Skin of body (tissue), 2 donors: Measurements from ENCODE around the gene MUC4. TPM values are rescaled to one million over a fixed set of nuclear protein-coding genes. Genes with fewer than 3 reads are reported as not detected.
"Not testable (repeated sequence)": the region's sequence is repeated elsewhere in the genome, so short reads cannot be mapped to it uniquely, and the experiment has no call there.

Experiments used
- DNase-seq: peaks from one replicate; lab custom pipeline; 2025; lab: John Stamatoyannopoulos, UW
- total RNA-seq: library from RNA; depleted of rRNA; stranded (reverse); fragments of >200 nt; gene quantifications from one replicate; pipeline ENCODE4 v1.2.3, GENCODE V29; 2014

The MUC4 gene
- total RNA-seq, 1 donor from 2014 or later, result 0.30 TPM

DNA sequence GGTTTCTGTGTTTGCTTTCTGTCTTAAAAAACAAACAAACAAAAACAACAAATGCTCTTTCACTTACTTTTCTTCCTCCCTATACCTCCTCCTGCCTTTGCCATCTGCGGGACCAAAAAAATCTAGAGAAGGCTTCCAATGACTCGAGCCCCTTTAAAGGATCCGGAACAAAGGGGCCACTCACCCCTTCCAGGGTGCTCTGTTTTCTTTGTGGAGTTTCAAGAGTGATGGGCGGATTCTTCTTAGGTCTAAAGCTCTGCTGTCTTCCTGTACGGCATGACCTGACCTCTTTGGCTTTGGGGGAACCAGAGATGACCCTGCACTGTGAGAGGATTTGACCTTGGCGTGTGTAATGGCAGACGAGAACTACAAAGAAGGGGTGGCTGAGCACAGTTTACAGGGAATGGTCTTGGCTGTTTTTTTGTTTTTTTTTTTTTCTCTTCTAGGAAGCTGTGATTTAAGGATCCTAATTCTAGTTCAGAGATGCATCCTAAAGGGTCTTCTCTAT lies 93.2 kb downstream of the MUC4 start:
- DNase-seq, result no peak

DNA sequence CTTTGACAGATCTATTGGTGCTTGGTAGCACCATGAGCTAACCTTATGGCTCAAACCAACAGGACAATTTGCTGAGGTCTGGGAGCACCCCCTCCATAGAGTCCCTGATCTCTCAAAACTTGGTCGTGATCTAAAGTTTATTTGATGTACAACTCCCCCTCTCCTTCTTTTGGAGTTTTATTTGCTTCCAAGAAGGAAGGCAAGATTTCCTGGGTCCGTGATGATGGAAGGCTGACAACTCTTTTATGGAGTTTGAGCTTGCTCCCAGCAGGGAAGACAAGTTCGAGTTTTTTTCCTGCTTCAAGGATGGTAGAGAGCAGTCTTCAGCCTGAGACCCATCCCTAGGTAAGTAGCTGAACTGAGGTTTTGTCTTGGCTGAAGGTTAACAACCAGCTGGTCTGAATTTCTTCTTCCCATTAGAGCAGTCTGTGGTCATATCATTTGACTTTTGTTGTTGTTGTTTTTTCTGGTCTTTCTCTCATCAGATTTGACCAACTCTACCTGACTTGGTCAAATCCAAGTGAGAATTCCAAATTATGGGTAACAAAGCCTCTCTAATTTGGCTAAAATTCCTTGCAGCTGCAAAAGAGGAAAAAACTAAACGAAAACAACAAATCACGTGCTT lies 93.8 kb downstream of the MUC4 start:
- DNase-seq, result no peak

DNA sequence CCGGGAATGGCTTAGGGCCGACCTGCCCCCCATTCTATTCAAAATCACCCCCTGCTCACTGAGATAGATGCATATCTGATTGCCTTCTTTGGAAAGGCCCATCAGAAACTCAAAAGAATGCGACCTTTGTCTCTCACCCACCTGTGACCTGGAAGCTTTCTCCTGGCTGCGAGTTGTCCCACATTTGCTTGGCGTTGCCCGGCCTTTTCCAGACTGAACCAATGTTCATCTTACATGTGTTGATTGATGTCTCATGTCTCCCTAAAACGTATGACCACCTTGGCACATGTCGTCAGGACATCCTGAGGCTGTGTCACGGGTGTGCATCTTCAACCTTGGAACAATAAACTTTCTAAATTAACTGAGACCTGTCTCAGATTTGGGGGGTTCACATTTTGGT lies 94.3 kb downstream of the MUC4 start:
- DNase-seq, result no peak

DNA sequence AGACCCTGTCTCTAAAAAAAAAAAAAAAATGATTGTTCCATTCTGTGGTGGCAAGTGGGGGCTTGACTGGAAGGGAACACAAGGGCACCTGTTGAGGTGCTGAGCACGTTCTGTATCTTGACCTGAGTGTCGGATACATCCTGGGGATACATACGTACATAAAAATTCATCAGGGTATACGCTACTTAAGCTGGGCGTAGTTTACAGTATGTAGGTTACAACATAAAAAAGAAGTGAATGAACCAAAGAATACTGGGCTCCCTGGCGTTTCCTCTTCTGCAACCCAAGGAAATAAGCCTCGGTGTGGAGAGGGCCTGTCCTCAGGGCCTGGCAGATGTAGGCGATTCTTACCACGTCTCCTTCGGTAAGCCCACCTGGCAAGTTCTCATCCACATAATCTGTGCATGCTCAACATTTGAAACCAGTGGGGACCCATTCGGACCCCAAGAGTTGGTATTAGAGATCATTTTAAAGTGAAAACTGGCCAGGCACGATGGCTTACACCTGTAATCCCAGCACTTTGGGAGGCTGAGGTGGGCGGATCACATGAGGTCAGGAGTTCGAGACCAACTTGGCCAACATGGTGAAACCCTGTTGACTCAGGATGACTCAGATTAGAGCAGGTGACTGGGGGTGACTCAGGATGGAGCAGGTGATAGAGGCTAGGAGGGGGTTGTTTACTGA lies 96.0 kb downstream of the MUC4 start:
- no peak for DNase-seq

DNA sequence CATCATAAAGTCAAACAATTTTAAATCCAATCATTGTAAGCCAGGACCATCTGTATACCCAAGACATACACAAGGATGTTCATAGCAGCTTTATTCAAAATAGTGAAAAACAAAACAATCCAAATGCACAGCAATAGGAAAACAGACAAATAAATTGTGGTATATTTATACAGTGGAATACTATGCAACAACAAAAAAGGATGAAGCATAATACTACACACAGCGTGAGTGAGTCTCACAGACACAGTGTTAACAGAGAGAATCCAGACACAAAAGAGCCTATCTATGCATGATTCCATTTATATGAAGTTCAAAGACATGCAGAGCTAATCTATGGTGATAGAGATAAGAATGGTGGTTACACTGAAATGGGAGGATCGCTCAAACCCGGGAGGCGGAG lies 96.6 kb downstream of the MUC4 start:
- DNase-seq, result no peak

DNA sequence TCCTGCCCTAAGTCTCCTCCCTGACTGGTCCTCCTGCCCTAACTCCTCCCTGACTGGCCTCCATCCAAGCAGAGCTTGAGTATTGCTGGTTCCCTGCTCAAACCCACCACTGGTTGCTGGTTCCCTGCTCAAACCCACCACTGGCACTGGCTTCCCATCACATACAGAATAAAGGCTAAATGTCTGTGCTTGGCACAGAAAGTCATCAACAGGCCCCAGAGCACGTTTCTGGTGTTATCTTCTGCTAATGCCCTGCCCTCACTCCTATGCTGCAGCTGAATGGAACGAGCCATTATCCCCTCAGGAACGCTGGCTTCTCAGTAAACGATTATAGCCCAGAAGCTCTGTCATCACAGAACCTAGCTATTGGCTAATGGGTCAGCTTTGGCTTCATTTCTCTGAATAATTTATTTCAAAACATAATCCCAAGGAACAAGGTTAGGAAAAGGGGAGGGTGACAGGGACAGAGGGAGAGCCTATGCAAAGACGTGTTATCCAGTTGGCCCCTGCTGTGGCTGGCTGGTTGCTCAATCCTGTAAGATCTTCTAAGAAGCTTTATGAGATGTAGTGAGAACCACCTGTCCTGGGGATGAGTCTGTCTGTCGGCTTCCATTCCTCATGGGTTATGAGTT lies 97.2 kb downstream of the MUC4 start:
- DNase-seq, result no peak

DNA sequence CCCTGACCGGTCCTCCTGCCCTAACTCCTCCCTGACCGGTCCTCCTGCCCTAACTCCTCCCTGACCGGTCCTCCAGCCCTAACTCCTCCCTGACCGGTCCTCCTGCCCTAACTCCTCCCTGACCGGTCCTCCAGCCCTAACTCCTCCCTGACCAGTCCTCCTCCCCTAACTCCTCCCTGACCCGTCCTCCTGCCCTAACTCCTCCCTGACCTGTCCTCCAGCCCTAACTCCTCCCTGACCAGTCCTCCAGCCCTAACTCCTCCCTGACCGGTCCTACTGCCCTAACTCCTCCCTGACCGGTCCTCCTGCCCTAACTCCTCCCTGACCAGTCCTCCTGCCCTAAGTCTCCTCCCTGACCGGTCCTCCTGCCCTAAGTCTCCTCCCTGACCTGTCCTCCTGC lies 98.6 kb downstream of the MUC4 start:
- not testable (repeated sequence) for DNase-seq

DNA sequence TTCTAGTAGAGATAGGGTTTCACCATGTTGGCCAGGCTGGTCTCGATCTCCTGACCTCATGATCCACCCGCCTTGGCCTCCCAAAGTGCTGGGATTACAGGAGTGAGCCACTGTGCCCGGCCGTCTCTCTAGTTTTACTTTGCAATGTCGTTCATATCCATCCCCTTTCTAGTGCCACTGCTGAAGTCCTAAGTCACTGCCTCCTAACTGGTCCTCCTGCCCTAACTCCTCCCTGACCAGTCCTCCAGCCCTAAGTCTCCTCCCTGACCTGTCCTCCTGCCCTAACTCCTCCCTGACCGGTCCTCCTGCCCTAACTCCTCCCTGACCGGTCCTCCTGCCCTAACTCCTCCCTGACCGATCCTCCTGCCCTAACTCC lies 99.2 kb downstream of the MUC4 start:
- DNase-seq, result not testable (repeated sequence)

DNA sequence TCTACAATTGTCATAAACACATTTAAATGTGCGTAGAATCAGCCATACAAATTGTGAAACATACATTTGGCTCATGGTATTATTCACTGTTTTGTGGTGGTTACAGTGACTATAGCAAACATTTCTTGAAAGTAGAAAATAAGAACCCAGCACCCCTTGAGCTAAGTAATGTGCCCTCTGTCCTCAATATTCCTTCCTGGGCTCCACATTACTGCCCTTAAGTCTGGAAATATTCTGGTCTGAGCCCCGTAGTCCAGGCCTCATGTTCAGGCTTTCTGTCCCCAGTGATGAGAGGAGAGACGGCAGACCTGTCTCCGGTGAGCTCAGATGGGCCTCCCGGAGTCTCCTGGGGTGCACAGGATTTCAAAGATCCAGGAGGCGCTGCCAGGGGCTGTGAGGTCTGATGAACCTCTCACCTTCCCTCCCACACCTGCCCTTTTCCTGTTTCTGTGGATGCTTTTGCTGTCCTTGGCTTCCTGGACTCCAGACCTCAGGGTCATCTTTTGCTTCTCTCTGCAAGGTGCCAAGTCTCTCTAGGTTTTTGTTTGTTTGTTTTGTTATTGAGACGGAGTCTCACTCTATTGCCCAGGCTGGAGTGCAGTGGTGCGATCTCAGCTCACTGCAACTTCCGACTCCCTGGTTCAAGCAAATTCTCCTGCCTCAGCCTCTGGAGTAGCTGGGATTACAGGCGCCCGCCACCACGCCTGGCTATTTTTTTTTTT lies 99.8 kb downstream of the MUC4 start:
- no peak for DNase-seq

DNA sequence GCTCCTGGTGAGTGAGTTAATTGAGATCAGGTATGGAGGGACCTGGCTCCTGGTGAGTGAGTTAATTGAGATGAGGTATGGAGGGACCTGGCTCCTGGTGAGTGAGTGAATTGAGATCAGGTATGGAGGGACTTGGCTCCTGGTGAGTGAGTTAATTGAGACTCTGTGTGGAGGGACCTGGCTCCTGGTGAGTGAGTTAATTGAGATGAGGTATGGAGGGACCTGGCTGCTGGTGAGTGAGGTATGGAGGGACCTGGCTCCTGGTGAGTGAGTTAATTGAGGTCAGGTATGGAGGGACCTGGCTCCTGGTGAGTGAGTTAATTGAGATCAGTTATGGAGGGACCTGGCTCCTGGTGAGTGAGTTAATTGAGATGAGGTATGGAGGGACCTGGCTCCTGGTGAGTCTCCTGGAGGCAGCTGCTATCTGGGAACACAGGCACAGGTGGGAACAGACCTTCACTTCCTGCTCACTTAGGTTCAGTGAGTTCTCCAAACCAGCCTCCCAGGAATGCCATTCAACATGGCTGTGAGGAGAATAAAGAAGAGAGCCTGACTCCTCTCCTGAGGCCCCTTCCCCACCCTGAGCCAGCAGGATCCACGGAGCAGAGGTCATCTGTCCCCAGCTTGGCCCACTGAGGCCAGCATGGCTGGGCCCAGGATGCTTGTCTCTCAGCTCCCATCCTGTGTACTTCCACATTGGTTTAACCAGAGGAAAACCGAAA lies 100.5 kb downstream of the MUC4 start:
- DNase-seq, result not testable (repeated sequence)

DNA sequence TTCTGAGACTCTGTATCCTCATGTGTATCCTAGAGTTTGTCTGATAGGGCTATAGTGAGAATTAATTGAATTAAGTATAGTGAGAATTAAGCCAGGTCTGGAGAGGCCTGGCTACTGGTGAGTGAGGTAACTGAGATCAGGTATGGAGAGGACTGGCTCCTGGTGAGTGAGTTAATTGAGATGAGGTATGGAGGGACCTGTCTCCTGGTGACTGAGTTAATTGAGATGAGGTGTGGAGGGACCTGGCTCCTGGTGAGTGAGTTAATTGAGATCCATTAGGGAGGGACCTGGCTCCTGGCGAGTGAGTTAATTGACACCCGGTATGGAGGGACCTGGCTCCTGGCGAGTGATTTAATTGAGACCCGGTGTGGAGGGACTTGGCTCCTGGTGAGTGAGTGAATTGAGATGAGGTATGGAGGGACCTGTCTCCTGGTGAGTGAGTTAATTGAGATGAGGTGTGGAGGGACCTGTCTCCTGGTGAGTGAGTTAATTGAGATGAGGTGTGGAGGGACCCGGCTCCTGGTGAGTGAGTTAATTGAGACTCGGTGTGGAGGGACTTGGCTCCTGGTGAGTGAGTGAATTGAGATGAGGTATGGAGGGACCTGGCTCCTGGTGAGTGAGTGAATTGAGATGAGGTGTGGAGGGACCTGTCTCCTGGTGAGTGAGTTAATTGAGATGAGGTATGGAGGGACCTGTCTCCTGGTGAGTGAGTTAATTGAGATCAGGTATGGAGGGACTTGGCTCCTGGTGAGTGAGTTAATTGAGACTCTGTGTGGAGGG lies 101.4 kb downstream of the MUC4 start:
- not testable (repeated sequence) for DNase-seq

DNA sequence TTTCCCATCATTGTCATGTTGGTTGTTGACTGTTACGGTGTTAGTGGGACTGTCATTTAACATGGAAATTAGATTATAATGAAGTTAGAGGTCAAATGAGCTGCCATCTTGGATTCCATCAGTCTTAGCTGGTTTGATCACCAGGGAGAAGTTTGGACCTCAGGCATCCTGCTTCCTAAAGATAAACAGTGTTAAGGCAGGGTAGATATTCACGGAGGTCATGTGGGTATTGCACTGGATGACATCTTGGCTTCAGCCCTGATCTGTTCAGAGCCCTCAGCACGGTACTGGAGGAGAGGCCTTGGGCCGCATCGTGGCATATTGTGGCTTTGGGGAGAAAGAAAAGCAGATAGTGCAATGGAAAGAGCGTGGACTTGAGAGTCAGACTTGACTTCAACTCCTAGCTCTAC lies 102.0 kb downstream of the MUC4 start:
- no peak for DNase-seq

DNA sequence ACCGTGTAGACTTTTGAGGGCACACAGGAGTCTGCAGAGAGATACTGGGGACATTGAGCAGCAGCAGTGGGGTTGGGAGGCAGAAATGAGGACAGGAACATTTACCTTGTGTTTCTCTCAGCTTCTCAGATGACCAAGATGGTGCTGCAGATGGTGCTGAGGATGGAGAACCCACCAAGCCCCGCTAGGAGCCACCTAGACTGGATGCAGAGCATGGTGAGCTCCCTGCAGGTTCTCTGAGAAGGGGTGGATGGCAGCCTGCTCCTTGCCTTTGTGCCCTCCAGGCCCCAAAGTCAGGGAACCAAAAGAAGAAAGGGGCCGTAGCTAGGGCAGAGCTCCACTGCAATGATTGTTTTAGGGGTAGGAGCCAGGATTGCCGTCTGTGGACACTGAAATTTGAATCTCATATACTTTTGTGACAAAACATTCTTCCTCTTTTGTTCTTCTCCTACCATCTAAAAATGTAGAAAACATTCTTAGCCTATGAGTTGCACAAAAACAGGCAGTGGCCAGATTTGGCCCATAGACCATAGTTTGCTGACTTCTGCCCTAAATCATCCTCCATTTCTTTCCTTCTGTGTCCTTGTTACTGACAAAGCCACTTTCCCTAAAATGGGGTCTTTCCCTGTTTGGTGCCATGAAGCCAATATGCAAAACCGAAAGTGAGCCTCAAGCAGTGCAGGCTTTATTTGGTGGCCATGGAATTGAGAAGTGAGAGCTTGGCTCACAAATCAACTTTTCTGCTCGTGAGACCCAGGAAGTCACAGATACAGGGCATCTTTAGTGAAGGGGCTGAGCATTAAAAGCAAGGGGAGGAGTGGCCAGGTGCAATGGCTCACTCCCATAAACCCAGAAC lies 102.9 kb downstream of the MUC4 start:
- DNase-seq, result no peak

DNA sequence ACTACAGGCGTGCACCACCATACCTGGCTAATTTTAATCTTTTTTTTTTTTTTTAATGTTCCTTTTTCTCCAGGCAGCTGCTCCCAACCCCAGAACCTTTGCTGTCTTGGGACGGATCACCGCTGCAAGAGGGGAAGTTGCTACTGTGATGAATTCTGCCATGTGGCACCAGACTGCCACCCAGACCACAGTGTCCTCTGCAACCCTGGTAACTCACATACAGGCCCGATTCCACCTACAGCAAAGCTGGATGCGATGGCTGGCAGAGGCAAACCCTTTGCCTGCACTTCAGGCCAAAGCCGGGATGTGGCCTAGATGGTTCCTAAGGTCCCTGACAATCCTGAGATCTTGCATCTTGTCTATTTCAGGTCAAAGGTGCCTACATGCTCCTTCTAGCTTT lies 103.7 kb downstream of the MUC4 start:
- DNase-seq, result no peak

DNA sequence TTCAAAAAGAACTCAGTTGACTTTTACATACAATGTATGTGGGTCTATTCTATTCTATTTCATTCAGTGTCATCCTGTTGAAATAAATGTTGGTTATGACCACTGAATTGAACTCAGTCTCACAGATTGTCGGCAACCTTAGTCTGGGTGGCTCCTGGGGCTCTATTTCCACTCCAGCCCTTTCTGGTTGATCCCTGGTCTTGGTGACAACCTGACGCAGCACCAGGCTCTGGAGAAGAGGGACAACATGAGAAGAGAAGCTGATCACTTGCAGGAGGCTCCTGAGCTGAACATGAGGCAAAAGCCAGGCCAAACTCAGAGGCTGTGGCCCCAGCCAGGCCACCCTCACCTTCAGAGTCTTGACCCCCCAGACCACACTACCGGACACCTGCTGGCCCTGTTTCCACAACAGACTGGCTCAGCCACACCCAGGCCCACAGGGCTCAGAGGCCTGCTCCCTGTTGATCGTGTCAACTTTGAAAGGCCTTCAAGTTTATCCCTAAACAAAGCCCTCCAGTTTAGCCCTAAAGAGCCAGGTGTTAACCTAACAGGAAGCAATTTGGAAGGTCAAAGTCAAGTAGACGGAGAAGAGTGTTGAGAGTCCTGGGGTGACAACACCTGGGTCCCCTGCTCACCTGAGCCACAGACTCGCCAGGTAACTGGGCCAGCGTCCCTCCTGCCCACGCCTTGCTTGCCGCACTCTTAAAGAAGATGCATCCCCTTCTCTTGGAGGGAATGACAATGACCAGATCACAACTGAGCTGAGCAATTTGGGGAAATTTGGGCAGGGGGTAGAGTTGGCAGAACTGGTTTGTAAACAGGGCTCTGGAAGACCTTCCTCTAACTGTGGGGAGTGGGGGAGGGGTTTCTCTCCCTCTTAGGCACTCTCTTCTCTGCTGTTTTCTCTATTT lies 106.4 kb downstream of the MUC4 start:
- no peak for DNase-seq

DNA sequence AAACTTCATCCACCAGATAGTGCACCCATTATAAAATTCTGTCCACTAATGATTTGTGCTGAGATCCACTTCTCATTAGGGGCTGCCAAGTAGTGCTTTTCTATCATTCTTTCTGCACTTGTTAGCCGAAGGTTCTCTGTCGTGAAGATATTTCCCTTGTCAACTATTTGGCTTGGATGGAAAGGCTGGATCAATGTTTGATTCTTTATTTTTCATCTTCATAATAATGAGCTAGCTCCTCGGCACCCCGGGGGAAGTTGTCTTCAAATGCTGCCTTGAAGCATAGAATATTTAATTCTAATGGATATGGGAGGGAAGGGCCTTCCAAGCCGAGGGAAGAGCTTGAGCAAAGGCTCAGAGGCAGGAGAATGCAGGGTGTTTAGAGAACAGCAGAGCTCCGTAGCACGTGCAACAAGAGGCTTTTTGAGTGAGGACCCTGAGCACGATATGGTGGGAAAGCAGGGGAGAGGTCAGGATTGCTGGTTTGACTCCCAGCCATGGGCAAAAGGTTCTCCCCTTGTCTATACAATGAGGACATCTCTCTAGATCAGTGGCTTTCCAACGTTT lies 107.2 kb downstream of the MUC4 start:
- no peak for DNase-seq

DNA sequence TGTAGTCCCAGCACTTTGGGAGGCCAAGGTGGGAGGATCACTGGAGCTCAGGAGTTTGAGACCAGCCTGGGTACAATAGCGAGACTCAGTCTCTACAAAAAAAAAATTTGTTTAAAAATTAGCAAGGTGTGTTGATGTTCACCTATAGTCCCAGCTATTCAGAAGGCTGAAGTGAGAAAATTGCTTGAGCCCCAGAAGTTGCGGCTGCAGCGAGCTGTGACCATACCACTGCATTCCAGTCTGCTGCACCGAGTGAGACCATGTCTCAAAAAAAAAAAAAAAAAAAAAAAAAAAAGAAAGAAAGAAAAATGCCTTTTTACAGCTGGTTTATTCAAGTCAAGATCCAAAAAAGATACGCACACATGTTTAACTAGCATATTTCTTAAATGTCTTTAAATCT lies 108.0 kb downstream of the MUC4 start:
- no peak for DNase-seq
